Glutamatergic neuron (in vitro differentiated cells): Measurements from ENCODE around the gene HPS1. TPM values are rescaled to one million over a fixed set of nuclear protein-coding genes. Genes with fewer than 3 reads are reported as not detected.
A peak's percentile ranks its signal among the peaks of the same experiment; 100 is the strongest.

ENCODE experiments used
- DNase-seq: peaks from one replicate; pipeline ENCODE4 v3.0.0; 2022
- H3K27ac Mint-ChIP-seq: one replicate; pipeline ENCODE4 v1.8.0; 2020; ENCODE audit warnings: mild to moderate bottlenecking, mixed read lengths, inconsistent platforms; ENCODE audit not compliant: unreplicated experiment
- H3K27me3 Mint-ChIP-seq: one replicate; pipeline ENCODE4 v1.8.0; 2020; ENCODE audit warnings: mild to moderate bottlenecking, moderate library complexity, mixed read lengths, inconsistent platforms; ENCODE audit not compliant: unreplicated experiment
- H3K36me3 Mint-ChIP-seq: one replicate; pipeline ENCODE4 v1.8.0; 2020; ENCODE audit warnings: mild to moderate bottlenecking, mixed read lengths, inconsistent platforms; ENCODE audit not compliant: unreplicated experiment
- H3K4me1 Mint-ChIP-seq: one replicate; pipeline ENCODE4 v1.8.0; 2020; ENCODE audit warnings: mild to moderate bottlenecking, low read depth, mixed read lengths, inconsistent platforms; ENCODE audit not compliant: unreplicated experiment
- H3K4me3 Mint-ChIP-seq: one replicate; pipeline ENCODE4 v1.8.0; 2020; ENCODE audit warnings: mild to moderate bottlenecking, mixed read lengths, inconsistent platforms; ENCODE audit not compliant: unreplicated experiment
- H3K9me3 Mint-ChIP-seq: one replicate; pipeline ENCODE4 v1.8.0; 2020; ENCODE audit warnings: mild to moderate bottlenecking, moderate library complexity, mixed read lengths, inconsistent platforms; ENCODE audit not compliant: unreplicated experiment
- total RNA-seq: library from RNA; stranded (reverse); fragmentation: NEBNext Ultra II Directional; extraction: Animal tissue kit (Norgen Biotek cat#: 25700); gene quantifications from one replicate; pipeline ENCODE4 v1.2.1, GENCODE V29; 2021; ENCODE audit not compliant: unreplicated experiment
- TF ChIP-seq, protein P1 (sequence below): fragments of 200-600 bp; sonication (generic); IDR thresholded peaks from one replicate; pipeline ENCODE4 v1.5.0; 2021; ENCODE audit not compliant: partially characterized antibody, unreplicated experiment

HPS1 gene
- total RNA-seq, 1 donor from 2014 or later: 34.4 TPM

GRCh38 chr10:98404571-98405359 lies 42.0 kb downstream of the HPS1 start:
- Mint-ChIP-seq H3K36me3 (no peaks in the 10 kb centered on the region), H3K4me1 (peaks cover 15% of the 10 kb centered on the region), H3K27ac (peak overlapping the region; percentile 30), H3K9me3 (peaks cover 1% of the 10 kb centered on the region), H3K27me3 (peaks cover 7% of the 10 kb centered on the region), H3K4me3 (no peak overlapping the region)
- TF ChIP-seq, protein P1, sequence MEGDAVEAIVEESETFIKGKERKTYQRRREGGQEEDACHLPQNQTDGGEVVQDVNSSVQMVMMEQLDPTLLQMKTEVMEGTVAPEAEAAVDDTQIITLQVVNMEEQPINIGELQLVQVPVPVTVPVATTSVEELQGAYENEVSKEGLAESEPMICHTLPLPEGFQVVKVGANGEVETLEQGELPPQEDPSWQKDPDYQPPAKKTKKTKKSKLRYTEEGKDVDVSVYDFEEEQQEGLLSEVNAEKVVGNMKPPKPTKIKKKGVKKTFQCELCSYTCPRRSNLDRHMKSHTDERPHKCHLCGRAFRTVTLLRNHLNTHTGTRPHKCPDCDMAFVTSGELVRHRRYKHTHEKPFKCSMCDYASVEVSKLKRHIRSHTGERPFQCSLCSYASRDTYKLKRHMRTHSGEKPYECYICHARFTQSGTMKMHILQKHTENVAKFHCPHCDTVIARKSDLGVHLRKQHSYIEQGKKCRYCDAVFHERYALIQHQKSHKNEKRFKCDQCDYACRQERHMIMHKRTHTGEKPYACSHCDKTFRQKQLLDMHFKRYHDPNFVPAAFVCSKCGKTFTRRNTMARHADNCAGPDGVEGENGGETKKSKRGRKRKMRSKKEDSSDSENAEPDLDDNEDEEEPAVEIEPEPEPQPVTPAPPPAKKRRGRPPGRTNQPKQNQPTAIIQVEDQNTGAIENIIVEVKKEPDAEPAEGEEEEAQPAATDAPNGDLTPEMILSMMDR: no peak
- no peak for DNase-seq

- Mint-ChIP-seq H3K27me3 (peaks cover 7% of the 10 kb centered on the region), H3K4me1 (peaks cover 15% of the 10 kb centered on the region), H3K27ac (no peak overlapping the region), H3K4me3 (no peak overlapping the region), H3K9me3 (peaks cover 1% of the 10 kb centered on the region), H3K36me3 (no peaks in the 10 kb centered on the region)
- TF ChIP-seq, protein P1: no peak
- DNase-seq: no peak
Observed at GRCh38 chr10:98403812-98404504, 42.8 kb downstream of the HPS1 start.

GRCh38 chr10:98402931-98403718 lies 43.6 kb downstream of the HPS1 start:
- TF ChIP-seq, protein P1: no peak
- H3K4me3 Mint-ChIP-seq: no peak overlapping the region
- H3K36me3 Mint-ChIP-seq: no peaks in the 10 kb centered on the region
- H3K27me3 Mint-ChIP-seq: peaks cover 5% of the 10 kb centered on the region
- peaks cover 15% of the 10 kb centered on the region for H3K4me1 Mint-ChIP-seq
- DNase-seq: no peak
- no peak overlapping the region for H3K27ac Mint-ChIP-seq
- peaks cover 1% of the 10 kb centered on the region for H3K9me3 Mint-ChIP-seq

GRCh38 chr10:98402478-98402877 lies 44.3 kb downstream of the HPS1 start:
- no peak overlapping the region for H3K27ac Mint-ChIP-seq
- no peak overlapping the region for H3K4me3 Mint-ChIP-seq

More at GRCh38 chr10:98402478-98402877, 44.3 kb downstream of the HPS1 start:
- Mint-ChIP-seq H3K27me3 (peaks cover 4% of the 10 kb centered on the region), H3K9me3 (peaks cover 1% of the 10 kb centered on the region), H3K36me3 (no peaks in the 10 kb centered on the region), H3K4me1 (peaks cover 15% of the 10 kb centered on the region)
- TF ChIP-seq, protein P1: no peak
- DNase-seq: no peak
